Motor neuron (in vitro differentiated cells): Measurements from ENCODE around the gene TMEM117. TPM values are rescaled to one million over a fixed set of nuclear protein-coding genes. Genes with fewer than 3 reads are reported as not detected.
"Not testable (repeated sequence)": the region's sequence is repeated elsewhere in the genome, so short reads cannot be mapped to it uniquely, and the experiment has no call there.

Experiments
- ATAC-seq, 8 experiments: fragments of 200-7000 bp; cut with Tn5 transposase; replicated peaks in 6 of 8; 2 replicates each; pipeline ENCODE4 v1.8.0; 2021; ENCODE audit warnings: mild to moderate bottlenecking in 8 of 8, moderate library complexity in 8 of 8
- H3K27ac ChIP-seq, 2 donors: fragments of 250-450 bp; sonication (Bioruptor Pico); 2 replicates each; pipeline ENCODE4 v1.9.0; 2021; ENCODE audit warnings: antibody characterized with exemption in 2 of 2, mild to moderate bottlenecking in 2 of 2, moderate library complexity in 1 of 2
- H3K4me1 ChIP-seq, 2 donors: fragments of 250-450 bp; sonication (Bioruptor Pico); replicated peaks in 1 of 2; 2 replicates each; pipeline ENCODE4 v1.6.1; 2021; ENCODE audit warnings: antibody characterized with exemption in 2 of 2, mild to moderate bottlenecking in 2 of 2, moderate library complexity in 1 of 2
- H3K4me3 ChIP-seq, 5 donors: fragments of 250-450 bp; sonication (Bioruptor Pico); 2 replicates each; pipeline ENCODE4 v1.9.0; 2021; ENCODE audit warnings: antibody characterized with exemption in 5 of 5, mild to moderate bottlenecking in 5 of 5, moderate library complexity in 4 of 5
- WGBS, 10 experiments: fragments of 450-650 bp; shearing (Covaris generic); methylation state at CpG; one replicate each; pipeline ENCODE4 v1.0.0; 2022; 5-methylcytosine and 5-hydroxymethylcytosine counted together
- in situ Hi-C, 9 experiments: fragments of 400-800 bp; cut with MboI; loops; one replicate each; pipeline ENCODE4 v1.15.0; 2021; ENCODE audit warnings: low sequenced_read_pairs in 9 of 9, low pct_unique_long_range_greater_than_20kb in 2 of 9; ENCODE audit not compliant: unreplicated experiment in 9 of 9
- total RNA-seq, 8 experiments: library from RNA; unstranded; fragments of 300-600 nt; gene quantifications; 2 replicates each; pipeline versions ENCODE4 v1.2.3 to v1.2.4, GENCODE V29; 2022

Gene TMEM117
- total RNA-seq, 8 experiments from 2014 or later = 3.1 to 13.2 (median 7.0) TPM

GRCh38 chr12:44246482-44247105, 410.7 kb downstream of the TMEM117 start:
- Histone ChIP-seq H3K27ac (no peak overlapping the region), H3K4me3 (no peak overlapping the region), H3K4me1 (no peaks in the 10 kb centered on the region)
- WGBS, 10 experiments = 5 to 90% (median 71%) methylated on average over 1 to 3 of the region's 3 CpGs; no CpG with 5 or more reads in 1 of the 10 experiments
- ATAC-seq = peak in 7 of 8 experiments; percentile 43 to 74 (median 46)
- in situ Hi-C loops = no loop called here

GRCh38 chr12:44247588-44247987, 411.7 kb downstream of the TMEM117 start:
- Histone ChIP-seq H3K27ac (no peak overlapping the region), H3K4me1 (no peaks in the 10 kb centered on the region), H3K4me3 (no peak overlapping the region)
- ATAC-seq = no peak
- in situ Hi-C loops = no loop called here
- 67 to 100% (median 81%) methylated on average over 1 to 3 of the region's 4 CpGs; no CpG with 5 or more reads in 4 of the 10 experiments for WGBS, 10 experiments

GRCh38 chr12:44248436-44248835, 412.6 kb downstream of the TMEM117 start:
- H3K4me1 ChIP-seq = no peaks in the 10 kb centered on the region
- WGBS, 10 experiments = 93 to 100% (median 100%) methylated on average over 1 to 2 of the region's 4 CpGs; no CpG with 5 or more reads in 5 of the 10 experiments
- in situ Hi-C loops = no loop called here

GRCh38 chr12:44250440-44250839, 414.6 kb downstream of the TMEM117 start:
- WGBS, 10 experiments = 100% methylated on average over 1 of the region's 1 CpG; no CpG with 5 or more reads in 9 of the 10 experiments
- H3K27ac ChIP-seq, in situ Hi-C loops, H3K4me3 ChIP-seq, H3K4me1 ChIP-seq, ATAC-seq: not testable (repeated sequence)

More at GRCh38 chr12:44248436-44248835, 412.6 kb downstream of the TMEM117 start:
- H3K4me3 ChIP-seq = no peak overlapping the region
- no peak overlapping the region for H3K27ac ChIP-seq
- no peak for ATAC-seq

- in situ Hi-C loops = no loop called here
- Histone ChIP-seq H3K4me3 (no peak overlapping the region), H3K4me1 (peaks cover 0 to 5% of the 10 kb centered on the region in 2 donors), H3K27ac (no peak overlapping the region)
- 20 to 83% (median 35%) methylated on average over 1 to 2 of the region's 2 CpGs; no CpG with 5 or more reads in 4 of the 10 experiments for WGBS, 10 experiments
- ATAC-seq = no peak
Observed at GRCh38 chr12:44253338-44253856, 417.5 kb downstream of the TMEM117 start.

- in situ Hi-C loops = no loop called here
- Histone ChIP-seq H3K4me3 (no peak overlapping the region), H3K27ac (no peak overlapping the region), H3K4me1 (peaks cover 0 to 5% of the 10 kb centered on the region in 2 donors)
- 18 to 100% (median 79%) methylated on average over 1 of the region's 1 CpG; no CpG with 5 or more reads in 2 of the 10 experiments for WGBS, 10 experiments
- ATAC-seq = no peak
Observed at GRCh38 chr12:44258246-44258645, 422.4 kb downstream of the TMEM117 start.

GRCh38 chr12:44259890-44260289, 424.0 kb downstream of the TMEM117 start:
- no peak for ATAC-seq
- WGBS, 10 experiments = 67 to 100% (median 95%) methylated on average over 2 to 6 of the region's 6 CpGs; no CpG with 5 or more reads in 1 of the 10 experiments

GRCh38 chr12:44260581-44260980, 424.7 kb downstream of the TMEM117 start:
- 75 to 100% (median 100%) methylated on average over 1 of the region's 1 CpG; no CpG with 5 or more reads in 2 of the 10 experiments for WGBS, 10 experiments
- in situ Hi-C loops = no loop called here
- no peak overlapping the region for H3K4me3 ChIP-seq
- peaks cover 0 to 5% of the 10 kb centered on the region in 2 donors for H3K4me1 ChIP-seq
- ATAC-seq = no peak
- no peak overlapping the region for H3K27ac ChIP-seq

More at GRCh38 chr12:44259890-44260289, 424.0 kb downstream of the TMEM117 start:
- no peak overlapping the region for H3K4me3 ChIP-seq
- peaks cover 0 to 5% of the 10 kb centered on the region in 2 donors for H3K4me1 ChIP-seq
- no peak overlapping the region for H3K27ac ChIP-seq
- in situ Hi-C loops = no loop called here

- peaks cover 0 to 7% of the 10 kb centered on the region in 2 donors for H3K4me1 ChIP-seq
- no peak overlapping the region for H3K27ac ChIP-seq
- in situ Hi-C loops = loop anchor here in 1 of 9 experiments (25.0 kb wide), 1 partner anchor 273 kb away; no protein-coding TSS in a partner anchor
- ATAC-seq = no peak
- WGBS, 10 experiments = 50 to 100% (median 81%) methylated on average over 1 to 3 of the region's 3 CpGs; no CpG with 5 or more reads in 2 of the 10 experiments
- no peak overlapping the region for H3K4me3 ChIP-seq
Observed at GRCh38 chr12:44285321-44285960, 449.6 kb downstream of the TMEM117 start.

GRCh38 chr12:44286336-44286735, 450.5 kb downstream of the TMEM117 start:
- H3K27ac ChIP-seq = no peak overlapping the region
- no peak overlapping the region for H3K4me3 ChIP-seq
- WGBS, 10 experiments = 17 to 85% (median 69%) methylated on average over 1 to 2 of the region's 2 CpGs; no CpG with 5 or more reads in 1 of the 10 experiments
- ATAC-seq = no peak
- H3K4me1 ChIP-seq = peaks cover 0 to 7% of the 10 kb centered on the region in 2 donors
- in situ Hi-C loops = loop anchor here in 1 of 9 experiments (25.0 kb wide), 1 partner anchor 274 kb away; no protein-coding TSS in a partner anchor

GRCh38 chr12:44286821-44287505, 451.1 kb downstream of the TMEM117 start:
- in situ Hi-C loops = loop anchor here in 1 of 9 experiments (25.0 kb wide), 1 partner anchor 275 kb away; no protein-coding TSS in a partner anchor
- WGBS, 10 experiments = 29 to 100% (median 77%) methylated on average over 1 to 2 of the region's 2 CpGs; no CpG with 5 or more reads in 2 of the 10 experiments
- no peak overlapping the region for H3K27ac ChIP-seq
- no peak for ATAC-seq
- H3K4me1 ChIP-seq = peaks cover 0 to 7% of the 10 kb centered on the region in 2 donors
- no peak overlapping the region for H3K4me3 ChIP-seq

- in situ Hi-C loops = loop anchor here in 1 of 9 experiments (25.0 kb wide), 1 partner anchor 275 kb away; no protein-coding TSS in a partner anchor
- H3K4me3 ChIP-seq = no peak overlapping the region
- peaks cover 0 to 7% of the 10 kb centered on the region in 2 donors for H3K4me1 ChIP-seq
- no peak overlapping the region for H3K27ac ChIP-seq
- ATAC-seq = no peak
Observed at GRCh38 chr12:44287545-44287944, 451.7 kb downstream of the TMEM117 start.
